RWPE2 (cell line): ENCODE data around the gene LRP1.

ENCODE experiments used
- ATAC-seq: fragments of 200-7000 bp; cut with Tn5 transposase; 3 replicates; pipeline ENCODE4 v1.9.1; 2021; ENCODE audit warnings: low read depth
- DNase-seq: peaks from one replicate; pipeline ENCODE4 v3.0.0-alpha.2; 2020; ENCODE audit warnings: low spot score
- H3K27ac ChIP-seq: fragments of 450-650 bp; 2 replicates; pipeline ENCODE4 v1.5.1; 2017; ENCODE audit warnings: mild to moderate bottlenecking; ENCODE audit not compliant: poor library complexity, severe bottlenecking
- H3K27me3 ChIP-seq: fragments of 250-450 bp; sonication (Bioruptor Pico); 2 replicates; pipeline ENCODE4 v1.5.1; 2021; ENCODE audit warnings: mild to moderate bottlenecking, moderate library complexity; ENCODE audit not compliant: insufficient read depth, poor library complexity, severe bottlenecking
- H3K36me3 ChIP-seq: fragments of 250-450 bp; sonication (Bioruptor Pico); 2 replicates; pipeline ENCODE4 v1.5.1; 2020; ENCODE audit warnings: low read depth, mild to moderate bottlenecking, moderate library complexity
- H3K4me1 ChIP-seq: fragments of 250-450 bp; sonication (Bioruptor Pico); 2 replicates; pipeline ENCODE4 v1.5.1; 2021; ENCODE audit warnings: mild to moderate bottlenecking, moderate library complexity; ENCODE audit not compliant: insufficient read depth, poor library complexity, severe bottlenecking
- H3K4me3 ChIP-seq: fragments of 250-450 bp; sonication (Bioruptor Pico); 2 replicates; pipeline ENCODE4 v1.5.1; 2021; ENCODE audit warnings: mild to moderate bottlenecking, moderate library complexity; ENCODE audit not compliant: severe bottlenecking
- H3K9me3 ChIP-seq: fragments of 250-450 bp; sonication (Bioruptor Pico); 2 replicates; pipeline ENCODE4 v1.5.1; 2021; ENCODE audit warnings: mild to moderate bottlenecking, moderate library complexity; ENCODE audit not compliant: severe bottlenecking
- TF ChIP-seq, protein P1 (sequence below): fragments of 450-650 bp; IDR thresholded peaks from one replicate; pipeline ENCODE4 v1.5.1; 2017; ENCODE audit warnings: mild to moderate bottlenecking, moderate library complexity; ENCODE audit not compliant: poor library complexity, severe bottlenecking

The LRP1 gene

DNA sequence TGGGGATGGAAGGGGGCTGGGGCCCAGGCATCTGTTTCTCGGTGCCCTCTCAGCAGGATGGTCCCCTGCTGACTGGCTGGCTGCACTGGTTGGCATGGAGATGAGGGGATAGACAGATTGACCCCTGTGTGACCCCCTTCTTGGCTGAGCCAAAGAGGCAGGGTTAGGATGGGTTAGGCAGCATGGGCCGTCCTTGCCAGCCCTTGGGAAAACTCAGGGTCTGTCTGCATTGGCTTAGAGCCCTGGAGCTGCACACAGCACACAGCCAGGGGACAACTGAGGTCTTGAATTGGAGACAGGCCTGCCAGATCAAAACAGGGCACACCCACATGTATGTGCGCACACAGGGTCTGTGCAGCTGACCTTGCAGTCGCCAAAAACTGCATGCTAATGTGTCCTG lies 30.4 kb downstream of the LRP1 start:
- Histone ChIP-seq H3K9me3 (no peaks in the 10 kb centered on the region), H3K36me3 (peaks cover 16% of the 10 kb centered on the region), H3K4me1 (no peaks in the 10 kb centered on the region), H3K4me3 (no peak overlapping the region), H3K27me3 (no peaks in the 10 kb centered on the region), H3K27ac (no peak overlapping the region)
- no peak for DNase-seq
- TF ChIP-seq, protein P1, sequence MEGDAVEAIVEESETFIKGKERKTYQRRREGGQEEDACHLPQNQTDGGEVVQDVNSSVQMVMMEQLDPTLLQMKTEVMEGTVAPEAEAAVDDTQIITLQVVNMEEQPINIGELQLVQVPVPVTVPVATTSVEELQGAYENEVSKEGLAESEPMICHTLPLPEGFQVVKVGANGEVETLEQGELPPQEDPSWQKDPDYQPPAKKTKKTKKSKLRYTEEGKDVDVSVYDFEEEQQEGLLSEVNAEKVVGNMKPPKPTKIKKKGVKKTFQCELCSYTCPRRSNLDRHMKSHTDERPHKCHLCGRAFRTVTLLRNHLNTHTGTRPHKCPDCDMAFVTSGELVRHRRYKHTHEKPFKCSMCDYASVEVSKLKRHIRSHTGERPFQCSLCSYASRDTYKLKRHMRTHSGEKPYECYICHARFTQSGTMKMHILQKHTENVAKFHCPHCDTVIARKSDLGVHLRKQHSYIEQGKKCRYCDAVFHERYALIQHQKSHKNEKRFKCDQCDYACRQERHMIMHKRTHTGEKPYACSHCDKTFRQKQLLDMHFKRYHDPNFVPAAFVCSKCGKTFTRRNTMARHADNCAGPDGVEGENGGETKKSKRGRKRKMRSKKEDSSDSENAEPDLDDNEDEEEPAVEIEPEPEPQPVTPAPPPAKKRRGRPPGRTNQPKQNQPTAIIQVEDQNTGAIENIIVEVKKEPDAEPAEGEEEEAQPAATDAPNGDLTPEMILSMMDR: no peak
- no peak for ATAC-seq

DNA sequence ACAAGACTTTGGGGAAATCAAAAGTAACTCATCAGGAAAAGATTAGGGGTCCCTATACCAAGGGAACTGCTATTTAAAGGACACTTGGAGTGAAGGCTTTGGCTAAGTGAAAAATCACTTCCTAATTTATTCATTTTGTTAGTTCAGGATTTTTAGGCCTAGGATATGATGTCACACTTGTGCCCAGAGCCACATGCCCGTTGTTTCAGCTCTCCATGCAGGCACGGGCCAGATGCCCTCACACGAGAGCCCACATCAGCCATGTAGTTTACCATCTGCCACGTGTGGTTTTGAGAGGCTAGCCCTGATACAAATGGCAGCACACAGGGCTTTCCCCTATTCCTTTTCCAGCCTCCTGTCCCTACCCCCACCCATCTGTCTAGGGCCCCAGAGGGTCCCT lies 31.0 kb downstream of the LRP1 start:
- Histone ChIP-seq H3K4me1 (no peaks in the 10 kb centered on the region), H3K27me3 (no peaks in the 10 kb centered on the region), H3K27ac (no peak overlapping the region), H3K4me3 (no peak overlapping the region), H3K36me3 (peaks cover 15% of the 10 kb centered on the region), H3K9me3 (no peaks in the 10 kb centered on the region)
- DNase-seq (no peak), ATAC-seq (no peak)
- TF ChIP-seq, protein P1: no peak

DNA sequence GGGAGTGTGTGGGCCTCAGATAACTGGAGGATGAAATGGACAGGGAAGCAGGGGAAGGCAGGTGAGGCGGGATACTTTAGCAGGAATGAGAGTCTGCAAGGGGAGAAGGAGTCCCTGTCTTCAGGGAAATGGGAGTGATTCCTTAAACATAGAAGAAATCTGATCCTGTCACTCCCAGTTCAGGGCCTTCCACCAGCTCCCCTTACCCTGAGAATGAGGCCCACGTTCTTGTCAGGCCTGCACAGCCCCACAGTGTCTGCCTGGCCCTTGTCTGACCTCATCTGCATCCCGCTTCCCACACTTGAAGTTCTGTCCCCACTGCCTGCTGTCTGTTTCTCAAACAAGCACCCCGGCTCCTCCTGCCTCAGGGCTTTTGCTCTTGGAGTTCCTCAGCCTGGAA lies 31.8 kb downstream of the LRP1 start:
- peaks cover 8% of the 10 kb centered on the region for H3K36me3 ChIP-seq
- no peaks in the 10 kb centered on the region for H3K9me3 ChIP-seq
- ATAC-seq (no peak), DNase-seq (no peak)
- H3K27me3 ChIP-seq: no peaks in the 10 kb centered on the region
- peaks cover 6% of the 10 kb centered on the region for H3K4me1 ChIP-seq
- H3K27ac ChIP-seq: no peak overlapping the region
- no peak overlapping the region for H3K4me3 ChIP-seq
- TF ChIP-seq, protein P1: no peak

DNA sequence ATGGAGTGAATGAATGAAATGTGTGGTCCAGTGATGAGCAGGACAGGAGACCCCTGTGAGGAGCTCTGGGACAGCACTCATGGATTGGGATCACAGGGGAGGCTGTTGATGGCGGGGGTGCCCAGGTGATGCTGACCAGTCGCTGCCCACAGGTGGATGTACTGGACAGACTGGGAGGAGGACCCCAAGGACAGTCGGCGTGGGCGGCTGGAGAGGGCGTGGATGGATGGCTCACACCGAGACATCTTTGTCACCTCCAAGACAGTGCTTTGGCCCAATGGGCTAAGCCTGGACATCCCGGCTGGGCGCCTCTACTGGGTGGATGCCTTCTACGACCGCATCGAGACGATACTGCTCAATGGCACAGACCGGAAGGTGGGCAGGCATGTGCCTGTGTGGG lies 32.5 kb downstream of the LRP1 start:
- Histone ChIP-seq H3K27me3 (no peaks in the 10 kb centered on the region), H3K4me3 (no peak overlapping the region), H3K27ac (no peak overlapping the region), H3K36me3 (peaks cover 4% of the 10 kb centered on the region; the same call in 1 of the 2 replicates), H3K9me3 (no peaks in the 10 kb centered on the region), H3K4me1 (peaks cover 13% of the 10 kb centered on the region)
- ATAC-seq: no peak
- DNase-seq: no peak
- TF ChIP-seq, protein P1: no peak

DNA sequence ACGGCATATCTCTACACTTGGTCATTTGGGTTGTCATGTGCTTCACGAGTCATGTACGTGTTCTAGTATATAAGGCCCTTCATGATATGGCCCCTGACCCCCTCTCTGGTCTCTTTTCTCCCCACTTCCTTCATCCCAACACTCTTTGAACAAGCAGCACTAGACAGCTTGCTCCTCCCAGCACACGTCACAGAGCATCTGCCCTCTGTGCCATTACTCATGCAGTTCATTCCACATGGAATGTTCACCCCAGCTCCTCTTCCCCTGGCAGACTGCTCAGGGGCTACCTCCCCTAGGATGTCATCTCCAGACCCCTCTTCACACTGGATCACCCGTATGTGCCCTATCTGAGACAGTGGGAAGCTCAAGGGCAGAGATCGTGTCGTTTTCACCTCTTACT lies 33.2 kb downstream of the LRP1 start:
- DNase-seq: no peak

More for the DNA sequence above, 33.2 kb downstream of the LRP1 start:
- Histone ChIP-seq H3K9me3 (no peaks in the 10 kb centered on the region), H3K4me1 (peaks cover 21% of the 10 kb centered on the region), H3K36me3 (peaks cover 10% of the 10 kb centered on the region; the same call in 1 of the 2 replicates), H3K27ac (no peak overlapping the region), H3K4me3 (no peak overlapping the region), H3K27me3 (no peaks in the 10 kb centered on the region)
- ATAC-seq: no peak
- TF ChIP-seq, protein P1: no peak
